GM10847 (cell line): Measurements from ENCODE around the gene PTK6.

Experiments
- POLR2A ChIP-seq: IDR thresholded peaks from 2 replicates; pipeline ENCODE4 v1.6.1; 2011; ENCODE audit not compliant: insufficient read length; ENCODE audit errors: extremely low read depth

PTK6 gene

GRCh38 chr20:63478346-63479302 lies 58.6 kb downstream of the PTK6 start:
- no peak for TF ChIP-seq POLR2A
